AG04450 (cell line): Measurements from ENCODE around the gene PRSS57. TPM values are rescaled to one million over a fixed set of nuclear protein-coding genes. Genes with fewer than 3 reads are reported as not detected.
A peak's percentile ranks its signal among the peaks of the same experiment; 100 is the strongest.

Experiments
- CTCF ChIA-PET: fragments of 300-600, 350-600 bp; formaldehyde crosslinking; extraction: SDS; loops from one replicate; lab custom pipeline; 2022; ENCODE audit warnings: antibody characterized with exemption, inconsistent platforms; lab: Charles Lee
- POLR2A ChIA-PET: fragments of 350-600 bp; formaldehyde crosslinking; extraction: SDS; loops from one replicate; lab custom pipeline; 2021; ENCODE audit warnings: antibody characterized with exemption, inconsistent platforms; lab: Yijun Ruan, JAX
- DNase-seq: peaks from one replicate; pipeline ENCODE4 v3.0.0-alpha.2; 2011; ENCODE audit warnings: low read depth, low spot score
- H3K27ac ChIP-seq: one replicate; pipeline ENCODE4 v1.5.1; 2012; ENCODE audit warnings: low read depth, low read length, control low read depth
- H3K27me3 ChIP-seq: one replicate; pipeline ENCODE4 v1.6.0; 2012; ENCODE audit warnings: low read length; ENCODE audit not compliant: control insufficient read depth, insufficient read depth
- H3K4me3 ChIP-seq: 2 replicates; pipeline ENCODE4 v1.5.1; 2011; ENCODE audit warnings: mild to moderate bottlenecking, low read depth, low read length, control low read depth
- H3K9me3 ChIP-seq: 2 replicates; pipeline ENCODE4 v1.5.1; 2012; ENCODE audit warnings: low read length; ENCODE audit not compliant: control insufficient read depth, insufficient read depth
- polyA plus RNA-seq: library from polyadenylated mRNA; depleted of rRNA; stranded (reverse); fragments of >200 nt; gene quantifications from 2 replicates; pipeline ENCODE4 v1.2.3, GENCODE V29; 2011
- TF ChIP-seq, protein P1 (sequence below): IDR thresholded peaks from 2 replicates; pipeline ENCODE4 v1.5.1; 2011; ENCODE audit warnings: low read depth, low read length, control low read depth, inconsistent platforms

The PRSS57 gene
- polyA plus RNA-seq, 1 experiment, result not detected

DNA sequence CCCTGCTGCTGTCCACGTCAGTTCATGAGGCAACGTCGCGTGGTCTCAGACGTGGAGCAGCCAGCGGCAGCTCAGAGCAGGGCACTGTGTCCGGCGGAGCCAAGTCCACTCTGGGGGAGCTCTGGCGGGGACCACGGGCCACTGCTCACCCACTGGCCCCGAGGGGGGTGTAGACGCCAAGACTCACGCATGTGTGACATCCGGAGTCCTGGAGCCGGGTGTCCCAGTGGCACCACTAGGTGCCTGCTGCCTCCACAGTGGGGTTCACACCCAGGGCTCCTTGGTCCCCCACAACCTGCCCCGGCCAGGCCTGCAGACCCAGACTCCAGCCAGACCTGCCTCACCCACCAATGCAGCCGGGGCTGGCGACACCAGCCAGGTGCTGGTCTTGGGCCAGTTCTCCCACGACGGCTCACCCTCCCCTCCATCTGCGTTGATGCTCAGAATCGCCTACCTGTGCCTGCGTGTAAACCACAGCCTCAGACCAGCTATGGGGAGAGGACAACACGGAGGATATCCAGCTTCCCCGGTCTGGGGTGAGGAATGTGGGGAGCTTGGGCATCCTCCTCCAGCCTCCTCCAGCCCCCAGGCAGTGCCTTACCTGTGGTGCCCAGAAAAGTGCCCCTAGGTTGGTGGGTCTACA is 12.5 kb downstream of the PRSS57 start:
- ChIA-PET CTCF (no interaction called here), POLR2A (interaction anchor here (0.8 kb wide), 1 partner anchor 34 kb away, joined by 5 read pairs; no protein-coding TSS in a partner anchor)
- no peak for DNase-seq
- Histone ChIP-seq H3K4me3 (no peak overlapping the region), H3K9me3 (peaks cover 4% of the 10 kb centered on the region; the same call in 1 of the 2 replicates), H3K27me3 (no peaks in the 10 kb centered on the region), H3K27ac (no peak overlapping the region)
- TF ChIP-seq, protein P1, sequence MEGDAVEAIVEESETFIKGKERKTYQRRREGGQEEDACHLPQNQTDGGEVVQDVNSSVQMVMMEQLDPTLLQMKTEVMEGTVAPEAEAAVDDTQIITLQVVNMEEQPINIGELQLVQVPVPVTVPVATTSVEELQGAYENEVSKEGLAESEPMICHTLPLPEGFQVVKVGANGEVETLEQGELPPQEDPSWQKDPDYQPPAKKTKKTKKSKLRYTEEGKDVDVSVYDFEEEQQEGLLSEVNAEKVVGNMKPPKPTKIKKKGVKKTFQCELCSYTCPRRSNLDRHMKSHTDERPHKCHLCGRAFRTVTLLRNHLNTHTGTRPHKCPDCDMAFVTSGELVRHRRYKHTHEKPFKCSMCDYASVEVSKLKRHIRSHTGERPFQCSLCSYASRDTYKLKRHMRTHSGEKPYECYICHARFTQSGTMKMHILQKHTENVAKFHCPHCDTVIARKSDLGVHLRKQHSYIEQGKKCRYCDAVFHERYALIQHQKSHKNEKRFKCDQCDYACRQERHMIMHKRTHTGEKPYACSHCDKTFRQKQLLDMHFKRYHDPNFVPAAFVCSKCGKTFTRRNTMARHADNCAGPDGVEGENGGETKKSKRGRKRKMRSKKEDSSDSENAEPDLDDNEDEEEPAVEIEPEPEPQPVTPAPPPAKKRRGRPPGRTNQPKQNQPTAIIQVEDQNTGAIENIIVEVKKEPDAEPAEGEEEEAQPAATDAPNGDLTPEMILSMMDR, result no peak

DNA sequence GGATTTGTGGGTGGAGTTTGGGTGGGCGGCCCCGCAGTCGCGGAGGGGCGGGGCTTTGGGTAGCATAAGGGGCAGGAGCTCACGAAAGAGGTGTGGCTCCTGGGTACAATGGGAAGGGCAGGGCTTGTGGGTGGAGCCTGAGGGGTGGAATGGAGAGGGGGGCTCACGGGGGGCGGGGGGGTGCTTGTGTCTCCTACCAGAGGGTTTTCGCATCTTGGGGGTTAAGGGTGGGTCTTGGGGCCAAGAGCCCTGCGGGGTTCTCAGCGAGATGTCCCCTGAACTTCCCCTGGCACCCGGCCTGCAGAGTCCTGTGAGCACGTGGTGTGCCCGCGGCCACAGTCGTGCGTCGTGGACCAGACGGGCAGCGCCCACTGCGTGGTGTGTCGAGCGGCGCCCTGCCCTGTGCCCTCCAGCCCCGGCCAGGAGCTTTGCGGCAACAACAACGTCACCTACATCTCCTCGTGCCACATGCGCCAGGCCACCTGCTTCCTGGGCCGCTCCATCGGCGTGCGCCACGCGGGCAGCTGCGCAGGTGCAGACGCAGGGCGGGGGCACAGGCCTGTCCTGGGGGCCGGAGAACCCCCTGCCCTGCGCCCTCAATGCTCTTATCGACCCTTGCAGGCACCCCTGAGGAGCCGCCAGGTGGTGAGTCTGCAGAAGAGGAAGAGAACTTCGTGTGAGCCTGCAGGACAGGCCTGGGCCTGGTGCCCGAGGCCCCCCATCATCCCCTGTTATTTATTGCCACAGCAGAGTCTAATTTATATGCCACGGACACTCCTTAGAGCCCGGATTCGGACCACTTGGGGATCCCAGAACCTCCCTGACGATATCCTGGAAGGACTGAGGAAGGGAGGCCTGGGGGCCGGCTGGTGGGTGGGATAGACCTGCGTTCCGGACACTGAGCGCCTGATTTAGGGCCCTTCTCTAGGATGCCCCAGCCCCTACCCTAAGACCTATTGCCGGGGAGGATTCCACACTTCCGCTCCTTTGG is 13.9 kb downstream of the PRSS57 start:
- Histone ChIP-seq H3K9me3 (peaks cover 4% of the 10 kb centered on the region; the same call in 1 of the 2 replicates), H3K27me3 (no peaks in the 10 kb centered on the region), H3K4me3 (no peak overlapping the region; the same call in 1 of the 2 replicates), H3K27ac (peak overlapping the region; percentile 84)
- CTCF ChIA-PET, result interaction anchor here (0.6 kb wide), 1 partner anchor 27 kb away, joined by 4 read pairs; the partner anchor contains the start of gene PALM
- POLR2A ChIA-PET, result interaction anchor here (1.0 kb wide), 1 partner anchor 47 kb away, joined by 4 read pairs; no protein-coding TSS in a partner anchor
- DNase-seq, result no peak
- TF ChIP-seq, protein P1, result no peak

DNA sequence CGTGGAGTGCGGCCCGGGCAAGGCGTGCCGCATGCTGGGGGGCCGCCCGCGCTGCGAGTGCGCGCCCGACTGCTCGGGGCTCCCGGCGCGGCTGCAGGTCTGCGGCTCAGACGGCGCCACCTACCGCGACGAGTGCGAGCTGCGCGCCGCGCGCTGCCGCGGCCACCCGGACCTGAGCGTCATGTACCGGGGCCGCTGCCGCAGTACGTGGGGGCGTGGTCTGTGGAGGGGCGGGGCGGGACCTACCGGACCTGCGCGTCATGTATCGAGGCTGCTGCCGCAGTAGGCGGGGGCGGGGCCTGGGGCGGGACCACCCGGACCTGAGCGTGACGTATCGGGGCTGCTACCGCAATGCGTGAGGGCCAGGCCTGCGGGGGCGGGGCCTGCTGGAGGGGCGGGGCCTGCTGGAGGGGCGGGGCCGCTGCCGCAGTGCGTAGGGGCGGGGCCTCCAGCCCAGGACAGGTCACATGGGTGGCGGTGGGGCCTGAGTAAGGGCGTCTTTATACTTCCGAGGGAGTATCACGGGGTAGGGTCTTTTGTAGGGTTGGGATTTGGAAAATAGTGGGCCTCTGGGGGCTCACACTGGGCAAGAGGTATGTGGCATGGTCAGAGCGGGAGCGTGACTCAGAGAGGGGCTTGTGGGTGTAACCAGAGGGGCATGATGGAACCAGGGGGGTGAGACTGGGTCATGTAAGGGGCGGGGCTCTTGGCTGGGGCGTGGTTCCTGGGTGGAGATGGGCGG is 14.8 kb downstream of the PRSS57 start:
- CTCF ChIA-PET, result interaction anchor here (0.6 kb wide), 1 partner anchor 28 kb away, joined by 4 read pairs; the partner anchor contains the start of gene PALM

More for the DNA sequence above, 14.8 kb downstream of the PRSS57 start:
- Histone ChIP-seq H3K9me3 (peaks cover 4% of the 10 kb centered on the region; the same call in 1 of the 2 replicates), H3K27me3 (no peaks in the 10 kb centered on the region), H3K4me3 (peak overlapping the region; percentile 65), H3K27ac (peak overlapping the region; percentile 84)
- DNase-seq, result peak; percentile 97
- TF ChIP-seq, protein P1, result peak; percentile 29
- POLR2A ChIA-PET, result interaction anchor here (0.5 to 1.4 kb wide), 5 partner anchors 7 to 1221 kb away, joined by 3 to 4 read pairs (median 3); no protein-coding TSS in a partner anchor
